ENCODE results near the gene TMEM175.

Gene TMEM175

GRCh38 chr4:1002131-1002630 lies 69.9 kb downstream of the TMEM175 start:
- no peak for DNase-seq (ENCODE audit: low read depth)
- no peak for TF ChIP-seq CTCF (IDR thresholded peaks at IDR 0.05; ENCODE audit: low read depth, low read length, missing control alignments)
- H3K4me3 ChIP-seq (ENCODE audit: low read depth, low read length): no peak overlapping the region

- no peak overlapping the region for H3K4me3 ChIP-seq (ENCODE audit: low read depth, low read length)
- no peak for TF ChIP-seq CTCF (IDR thresholded peaks at IDR 0.05; ENCODE audit: low read depth, low read length, missing control alignments)
- DNase-seq (ENCODE audit: low read depth): no peak
Measured at GRCh38 chr4:1002631-1003251, 70.5 kb downstream of the TMEM175 start.

GRCh38 chr4:1003271-1004070 lies 71.2 kb downstream of the TMEM175 start:
- H3K4me3 ChIP-seq (ENCODE audit: low read depth, low read length): no peak overlapping the region
- TF ChIP-seq CTCF (IDR thresholded peaks at IDR 0.05; ENCODE audit: low read depth, low read length, missing control alignments): no peak
- no peak for DNase-seq (ENCODE audit: low read depth)

GRCh38 chr4:1004071-1004418 lies 71.8 kb downstream of the TMEM175 start:
- DNase-seq (ENCODE audit: low read depth): no peak
- TF ChIP-seq CTCF (IDR thresholded peaks at IDR 0.05; ENCODE audit: low read depth, low read length, missing control alignments): no peak
- H3K4me3 ChIP-seq (ENCODE audit: low read depth, low read length): no peak overlapping the region

GRCh38 chr4:1004557-1005485 lies 72.6 kb downstream of the TMEM175 start:
- no peak for DNase-seq (ENCODE audit: low read depth)
- no peak for TF ChIP-seq CTCF (IDR thresholded peaks at IDR 0.05; ENCODE audit: low read depth, low read length, missing control alignments)
- H3K4me3 ChIP-seq (ENCODE audit: low read depth, low read length): no peak overlapping the region

GRCh38 chr4:1006856-1007255 lies 74.6 kb downstream of the TMEM175 start:
- no peak for TF ChIP-seq CTCF (IDR thresholded peaks at IDR 0.05; ENCODE audit: low read depth, low read length, missing control alignments)
- DNase-seq (ENCODE audit: low read depth): no peak
- no peak overlapping the region for H3K4me3 ChIP-seq (ENCODE audit: low read depth, low read length)
